22Rv1 (cell line): Measurements from ENCODE around the gene ERCC2.

Experiments used
- ZFX ChIP-seq: fragments of 450-650 bp; IDR thresholded peaks from 2 replicates; pipeline ENCODE4 v1.6.1; 2017; ENCODE audit warnings: antibody characterized with exemption, borderline replicate concordance
- TF ChIP-seq, protein P1 (sequence below): fragments of 450-650 bp; IDR thresholded peaks from 2 replicates; pipeline ENCODE4 v1.5.1; 2017; ENCODE audit warnings: mild to moderate bottlenecking

DNA sequence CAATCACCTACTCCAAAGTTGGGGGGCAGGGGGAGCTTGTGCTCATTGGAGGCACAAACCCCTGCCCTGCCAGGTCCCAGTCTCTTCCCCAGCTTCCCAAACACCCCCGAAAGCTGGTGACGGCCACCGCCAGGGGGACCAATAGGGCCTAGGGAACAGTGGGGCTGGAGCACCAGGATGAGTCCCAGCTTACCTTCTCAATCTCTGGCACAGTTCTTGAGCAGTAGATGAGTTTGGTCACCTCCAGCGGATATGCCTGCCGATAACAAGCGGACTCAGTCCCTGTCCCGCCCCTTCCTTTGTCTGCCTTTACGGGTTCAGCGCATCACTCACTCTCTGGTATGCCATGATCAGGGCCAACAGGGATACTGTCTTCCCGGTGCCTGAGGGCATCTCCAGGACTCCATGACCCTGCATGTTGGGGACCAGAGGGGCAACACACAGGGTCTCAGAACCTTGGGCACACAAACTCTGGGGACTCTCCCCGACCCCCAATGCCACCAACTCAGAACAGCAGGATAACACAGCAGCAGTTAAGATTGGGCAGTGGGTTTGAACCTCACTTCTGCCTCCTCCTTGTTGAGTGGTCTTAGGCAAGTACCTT is 1.5 kb downstream of the ERCC2 start:
- TF ChIP-seq, protein P1, sequence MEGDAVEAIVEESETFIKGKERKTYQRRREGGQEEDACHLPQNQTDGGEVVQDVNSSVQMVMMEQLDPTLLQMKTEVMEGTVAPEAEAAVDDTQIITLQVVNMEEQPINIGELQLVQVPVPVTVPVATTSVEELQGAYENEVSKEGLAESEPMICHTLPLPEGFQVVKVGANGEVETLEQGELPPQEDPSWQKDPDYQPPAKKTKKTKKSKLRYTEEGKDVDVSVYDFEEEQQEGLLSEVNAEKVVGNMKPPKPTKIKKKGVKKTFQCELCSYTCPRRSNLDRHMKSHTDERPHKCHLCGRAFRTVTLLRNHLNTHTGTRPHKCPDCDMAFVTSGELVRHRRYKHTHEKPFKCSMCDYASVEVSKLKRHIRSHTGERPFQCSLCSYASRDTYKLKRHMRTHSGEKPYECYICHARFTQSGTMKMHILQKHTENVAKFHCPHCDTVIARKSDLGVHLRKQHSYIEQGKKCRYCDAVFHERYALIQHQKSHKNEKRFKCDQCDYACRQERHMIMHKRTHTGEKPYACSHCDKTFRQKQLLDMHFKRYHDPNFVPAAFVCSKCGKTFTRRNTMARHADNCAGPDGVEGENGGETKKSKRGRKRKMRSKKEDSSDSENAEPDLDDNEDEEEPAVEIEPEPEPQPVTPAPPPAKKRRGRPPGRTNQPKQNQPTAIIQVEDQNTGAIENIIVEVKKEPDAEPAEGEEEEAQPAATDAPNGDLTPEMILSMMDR: no peak
- no peak for TF ChIP-seq ZFX
